Coronary artery (tissue), 2 donors: ENCODE results near the gene CNGA3.

Experiments used
- DNase-seq: peaks from one replicate; pipeline ENCODE4 v3.0.0-alpha.2; 2017; ENCODE audit warnings: low spot score
- H3K27ac ChIP-seq, 2 donors: fragments of 200-600 bp; sonication (generic); one replicate each; pipeline ENCODE4 v1.5.1; 2016 to 2019
- H3K4me3 ChIP-seq: fragments of 200-600 bp; sonication (generic); 2 replicates; pipeline ENCODE4 v1.5.1; 2016; ENCODE audit warnings: mild to moderate bottlenecking, moderate library complexity
- CTCF ChIP-seq: fragments of 200-600 bp; sonication (generic); IDR thresholded peaks from one replicate; pipeline ENCODE4 v1.5.1; 2019; ENCODE audit warnings: antibody characterized with exemption

CNGA3 gene

GRCh38 chr2:98308068-98308467 is 38.2 kb upstream of the CNGA3 start:
- no peak overlapping the region for H3K27ac ChIP-seq
- H3K4me3 ChIP-seq: no peak overlapping the region
- no peak for TF ChIP-seq CTCF
- DNase-seq: no peak

GRCh38 chr2:98308532-98308931 is 37.7 kb upstream of the CNGA3 start:
- DNase-seq: no peak
- Histone ChIP-seq H3K27ac (no peak overlapping the region), H3K4me3 (no peak overlapping the region)
- TF ChIP-seq CTCF: no peak

- no peak for TF ChIP-seq CTCF
- Histone ChIP-seq H3K27ac (no peak overlapping the region), H3K4me3 (no peak overlapping the region)
- no peak for DNase-seq
Observed at GRCh38 chr2:98309580-98309979, 36.7 kb upstream of the CNGA3 start.

GRCh38 chr2:98310010-98310409 is 36.2 kb upstream of the CNGA3 start:
- no peak overlapping the region for H3K4me3 ChIP-seq
- no peak for TF ChIP-seq CTCF
- H3K27ac ChIP-seq: no peak overlapping the region
- no peak for DNase-seq

GRCh38 chr2:98311090-98311489 is 35.2 kb upstream of the CNGA3 start:
- H3K27ac ChIP-seq: no peak overlapping the region
- H3K4me3 ChIP-seq: no peak overlapping the region
- TF ChIP-seq CTCF: no peak
- no peak for DNase-seq

- no peak for TF ChIP-seq CTCF
- DNase-seq: no peak
- no peak overlapping the region for H3K4me3 ChIP-seq
Observed at GRCh38 chr2:98311771-98312545, 34.3 kb upstream of the CNGA3 start.

GRCh38 chr2:98313492-98314250 is 32.6 kb upstream of the CNGA3 start:
- Histone ChIP-seq H3K27ac (no peak overlapping the region), H3K4me3 (no peak overlapping the region)
- no peak for DNase-seq
- no peak for TF ChIP-seq CTCF

More at GRCh38 chr2:98311771-98312545, 34.3 kb upstream of the CNGA3 start:
- H3K27ac ChIP-seq: no peak overlapping the region
